GM18499 (cell line): ENCODE measurements around the gene CEP170B.
"Not testable (repeated sequence)": the region's sequence is repeated elsewhere in the genome, so short reads cannot be mapped to it uniquely, and the experiment has no call there.

ENCODE experiments used
- ATAC-seq: cut with Tn5 transposase; IDR thresholded peaks from one replicate; pipeline ENCODE4 v1.9.1; 2021; ENCODE audit warnings: moderate number of reproducible peaks; ENCODE audit not compliant: insufficient read depth, unreplicated experiment

The CEP170B gene

GRCh38 chr14:104843442-104844305, 21.4 kb upstream of the CEP170B start:
- no peak for ATAC-seq

GRCh38 chr14:104844306-104845032, 20.6 kb upstream of the CEP170B start:
- ATAC-seq = no peak

GRCh38 chr14:104845033-104845666, 19.9 kb upstream of the CEP170B start:
- no peak for ATAC-seq

GRCh38 chr14:104845834-104846441, 19.1 kb upstream of the CEP170B start:
- ATAC-seq = no peak

- no peak for ATAC-seq
These were observed 12.8 kb upstream of the CEP170B start for GRCh38 chr14:104852280-104852663.

GRCh38 chr14:104855532-104856090, 9.5 kb upstream of the CEP170B start:
- ATAC-seq = no peak

- ATAC-seq = no peak
These were observed 8.8 kb upstream of the CEP170B start for GRCh38 chr14:104856157-104856868.

GRCh38 chr14:104856869-104857860, 7.9 kb upstream of the CEP170B start:
- no peak for ATAC-seq

GRCh38 chr14:104857931-104858330, 7.1 kb upstream of the CEP170B start:
- ATAC-seq = not testable (repeated sequence)

GRCh38 chr14:104858811-104859426, 6.1 kb upstream of the CEP170B start:
- no peak for ATAC-seq

GRCh38 chr14:104859900-104860299, 5.2 kb upstream of the CEP170B start:
- no peak for ATAC-seq

- ATAC-seq = no peak
These were observed 4.7 kb upstream of the CEP170B start for GRCh38 chr14:104860414-104860813.

GRCh38 chr14:104863131-104863862, 1.8 kb upstream of the CEP170B start:
- ATAC-seq = no peak

- ATAC-seq = no peak
These were observed 1.2 kb upstream of the CEP170B start for GRCh38 chr14:104863923-104864266.

GRCh38 chr14:104864267-104865080, 594 bp upstream of the CEP170B start:
- no peak for ATAC-seq

GRCh38 chr14:104865631-104866441, 768 bp downstream of the CEP170B start:
- ATAC-seq = no peak
